Fibroblast of skin of back (primary cell): ENCODE measurements around the gene TMEM125. TPM values are rescaled to one million over a fixed set of nuclear protein-coding genes. Genes with fewer than 3 reads are reported as not detected.
A peak's percentile ranks its signal among the peaks of the same experiment; 100 is the strongest.

Experiments
- DNase-seq: peaks from one replicate; pipeline ENCODE4 v3.0.0-alpha.2; 2013
- polyA plus RNA-seq, 2 experiments: library from polyadenylated mRNA; unstranded; fragments of 120-200 nt; gene quantifications; one replicate each; pipeline ENCODE4 v1.2.1, GENCODE V29; 2013; ENCODE audit not compliant: insufficient read length in 2 of 2

Gene TMEM125
- not detected for polyA plus RNA-seq (2013, experiment 1 of 2; ENCODE audit: insufficient read length)
- not detected for polyA plus RNA-seq (2013, experiment 2 of 2; ENCODE audit: insufficient read length)

DNA sequence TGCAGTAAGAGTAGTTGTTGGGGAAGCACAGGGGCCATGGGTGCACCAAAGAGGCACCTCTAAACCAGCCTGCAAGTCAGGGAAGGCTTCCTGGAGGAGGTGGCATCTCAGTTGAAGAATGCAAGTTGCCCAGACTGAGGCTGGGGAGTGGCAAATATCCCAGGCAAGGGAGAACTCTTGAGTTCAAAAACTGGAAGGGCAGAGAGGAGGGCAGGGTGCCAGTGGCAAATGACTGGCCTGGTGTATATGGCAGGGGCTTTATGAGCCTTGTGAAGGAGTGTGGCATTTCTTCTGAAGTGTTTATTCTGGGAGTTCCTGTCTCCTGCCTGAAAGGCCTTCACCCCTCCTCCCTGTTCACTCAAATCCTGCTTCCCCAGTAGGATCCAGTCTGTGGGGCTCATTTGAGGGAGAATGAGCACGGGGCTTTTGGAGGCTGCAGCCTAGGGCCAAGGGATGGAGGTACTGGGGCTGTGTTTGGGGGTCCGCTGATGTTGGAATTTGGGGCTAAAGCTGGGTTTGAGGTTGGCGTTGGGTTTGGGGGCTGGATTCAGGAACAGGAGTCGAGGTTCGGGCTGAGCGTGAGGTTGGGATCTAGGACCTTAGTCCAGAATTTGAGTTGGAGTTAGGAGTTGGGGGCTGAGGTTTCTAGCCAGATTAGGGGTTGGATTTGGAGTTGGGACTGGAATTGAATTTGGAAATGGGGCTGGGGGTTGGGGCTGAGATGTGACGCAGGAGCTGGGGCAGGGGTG is at the start of gene TMEM125:
TSS of gene TMEM125 (plus strand) at position 357 of the 749 bp plus-strand sequence. CDS start 2,740 bp downstream, outside the sequence.
- no peak for DNase-seq

DNA sequence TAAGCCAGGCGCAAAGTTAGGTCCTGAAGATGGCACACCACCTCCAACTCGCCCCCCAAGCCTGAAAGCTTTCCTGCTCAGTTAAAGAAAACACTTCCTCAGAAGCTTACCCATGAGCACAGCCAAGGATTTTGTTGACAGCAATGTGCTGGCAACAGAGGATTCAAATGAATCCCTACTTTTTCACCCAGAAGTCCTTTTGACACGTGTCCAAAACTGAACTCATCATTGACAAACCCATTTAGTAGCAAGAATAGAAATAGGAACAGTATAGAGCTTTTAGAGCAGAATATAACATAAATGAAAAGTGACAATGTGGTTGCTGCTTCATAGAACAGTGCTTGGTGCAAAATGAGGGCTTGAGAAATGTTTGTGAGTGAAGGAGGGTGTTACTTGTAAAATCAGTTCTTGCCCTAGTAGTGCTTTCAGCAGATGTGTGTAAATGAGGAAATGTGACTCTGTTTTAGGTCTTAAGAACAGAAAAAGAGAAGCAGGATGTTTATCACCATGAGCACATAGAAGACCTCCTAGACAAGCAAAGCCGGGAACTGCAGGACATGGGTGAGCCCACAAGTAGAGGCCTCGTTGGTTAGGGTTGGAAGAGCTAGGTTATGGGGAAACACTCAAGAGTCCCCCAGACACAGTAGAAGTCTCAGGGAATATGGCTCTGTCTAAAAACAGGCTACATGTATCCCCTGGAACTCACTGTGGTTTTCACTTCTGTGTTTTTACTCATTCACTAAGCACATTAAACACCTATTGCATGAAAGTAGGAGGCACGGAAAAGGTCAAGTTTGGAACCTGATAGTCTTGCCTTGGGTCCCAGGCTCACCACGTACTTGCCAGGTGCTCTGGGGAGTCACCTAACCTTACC is 48.6 kb upstream of the TMEM125 start:
- no peak for DNase-seq

DNA sequence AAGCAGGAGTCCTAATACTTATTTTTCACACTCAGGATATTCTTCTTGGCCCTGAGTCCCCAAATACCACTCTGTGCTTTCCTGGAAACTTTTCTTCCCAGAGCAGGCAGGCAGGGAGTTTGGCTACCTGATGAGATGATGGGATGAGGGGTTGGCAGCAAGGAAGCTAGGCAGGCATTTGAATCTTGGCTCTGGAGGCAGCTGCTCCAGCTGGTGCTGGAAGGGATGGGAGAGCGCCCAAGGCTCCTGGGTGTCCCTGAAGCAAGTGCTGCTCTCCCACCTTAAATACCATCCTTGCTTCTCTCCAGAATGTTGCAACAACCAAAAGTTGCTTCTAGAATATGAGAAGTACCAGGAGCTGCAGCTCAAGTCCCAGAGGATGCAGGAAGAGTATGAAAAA is 48.0 kb upstream of the TMEM125 start:
- DNase-seq = no peak

DNA sequence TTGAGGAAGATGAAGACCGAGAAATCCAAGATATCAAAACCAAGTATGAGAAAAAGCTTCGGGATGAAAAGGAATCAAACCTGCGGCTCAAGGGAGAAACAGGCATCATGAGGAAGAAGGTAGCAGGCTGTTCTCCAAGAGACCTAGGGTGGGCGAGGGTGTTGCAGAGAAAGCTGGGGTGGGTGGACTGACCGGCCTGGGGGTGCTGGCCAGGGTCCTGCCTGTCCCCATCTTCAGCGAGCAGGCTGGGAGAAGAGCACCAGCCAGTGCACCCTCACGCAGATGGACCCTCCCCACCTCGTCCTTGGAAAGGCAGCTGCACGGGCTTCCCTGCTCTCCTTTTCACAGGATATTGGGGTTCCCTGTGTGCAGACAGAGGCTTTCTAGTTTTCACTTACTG is 46.9 kb upstream of the TMEM125 start:
- DNase-seq = no peak

DNA sequence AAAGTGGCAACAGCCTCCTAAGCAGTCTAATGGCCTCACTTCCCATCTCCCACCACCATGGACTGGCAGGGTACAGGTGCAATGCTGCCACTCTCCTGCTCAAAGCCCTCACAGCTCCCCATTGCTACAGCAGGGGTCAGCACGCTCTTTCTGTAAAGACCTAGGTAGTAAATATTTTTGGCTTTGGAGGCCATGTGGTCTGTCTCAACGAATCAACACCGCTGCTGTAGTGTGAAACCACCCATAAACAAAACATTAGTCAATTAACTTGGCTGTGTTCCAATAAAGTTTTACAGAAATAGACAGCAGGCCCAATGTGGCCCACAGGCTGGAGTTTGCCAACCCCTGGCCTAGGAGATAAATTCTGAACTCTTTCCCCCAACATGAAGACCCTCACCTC is 44.6 kb upstream of the TMEM125 start:
- DNase-seq = no peak

DNA sequence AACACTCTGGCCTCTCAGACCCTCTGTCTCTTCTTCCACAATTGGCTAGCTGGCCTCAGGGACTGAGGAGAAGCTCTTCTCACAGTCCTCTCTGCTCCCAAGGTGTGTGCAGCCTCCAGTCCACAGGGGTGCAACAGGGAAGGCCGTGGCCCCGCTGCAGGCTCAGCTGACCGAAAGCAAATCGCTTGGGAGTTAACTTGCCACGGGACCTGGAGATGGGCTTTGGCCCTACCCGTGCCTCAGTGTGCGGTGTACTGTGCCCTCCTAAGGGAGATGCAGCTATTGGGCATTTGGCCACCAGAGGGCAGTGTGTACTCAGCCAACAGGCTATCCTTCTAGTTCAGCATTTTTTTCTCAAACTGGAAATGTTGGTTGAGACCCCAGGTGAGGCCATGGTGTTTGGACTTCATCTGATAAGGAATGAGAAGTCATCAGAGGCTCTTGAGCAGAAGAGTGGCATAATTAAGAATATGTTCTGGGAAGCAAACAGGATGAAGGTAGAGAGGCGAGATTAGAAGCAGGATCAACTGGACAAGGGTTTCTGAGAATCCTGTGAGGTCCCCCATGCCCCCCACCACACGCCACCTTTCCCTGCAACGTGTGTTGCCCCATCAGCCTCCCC is 42.5 kb upstream of the TMEM125 start:
- DNase-seq = peak; percentile 65

DNA sequence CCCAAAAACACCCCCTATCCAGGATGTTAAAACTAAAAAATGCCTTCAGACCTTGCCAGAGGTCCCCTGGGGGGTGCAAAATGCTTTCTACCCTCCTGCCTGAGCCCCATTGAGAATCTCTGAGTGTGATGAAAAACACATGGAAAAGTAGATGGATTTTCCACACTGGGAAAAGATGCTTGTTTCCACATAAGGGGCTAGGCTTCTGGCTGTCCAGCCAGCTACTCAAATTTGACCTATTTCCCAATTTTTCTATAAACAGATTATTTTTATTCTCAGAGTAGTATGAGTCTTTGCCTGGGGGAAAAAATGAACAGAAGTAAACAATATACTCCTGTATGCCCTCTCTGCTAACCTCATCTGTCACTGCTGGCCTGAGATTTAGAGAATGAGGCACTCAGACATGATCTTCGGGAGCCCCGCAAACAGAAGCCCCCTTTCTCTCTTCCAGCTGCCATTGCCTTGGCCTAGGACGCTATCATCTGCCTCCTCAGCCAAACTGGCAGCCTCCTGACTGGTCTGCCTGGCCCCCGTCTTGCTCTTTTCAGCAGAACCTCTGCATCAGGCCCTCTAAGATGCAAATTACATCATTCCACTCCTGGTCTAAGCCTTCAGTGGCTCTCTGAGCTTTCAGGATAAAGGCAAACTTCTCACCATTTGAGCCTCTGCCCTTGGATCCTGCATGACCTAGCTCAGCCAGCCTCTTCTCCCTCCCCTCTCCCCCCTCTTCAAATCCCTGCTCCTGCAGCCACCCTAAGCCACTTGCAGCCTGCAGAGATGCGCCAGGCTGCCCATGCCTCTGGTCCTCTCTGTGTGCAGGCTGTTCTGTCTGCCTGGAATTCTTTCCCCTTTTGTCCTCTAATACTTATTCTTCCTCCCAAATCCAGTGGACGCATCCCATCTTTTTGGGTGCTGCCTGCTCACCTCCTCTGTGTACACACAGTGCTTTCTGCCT is 39.7 kb upstream of the TMEM125 start:
- DNase-seq = no peak

DNA sequence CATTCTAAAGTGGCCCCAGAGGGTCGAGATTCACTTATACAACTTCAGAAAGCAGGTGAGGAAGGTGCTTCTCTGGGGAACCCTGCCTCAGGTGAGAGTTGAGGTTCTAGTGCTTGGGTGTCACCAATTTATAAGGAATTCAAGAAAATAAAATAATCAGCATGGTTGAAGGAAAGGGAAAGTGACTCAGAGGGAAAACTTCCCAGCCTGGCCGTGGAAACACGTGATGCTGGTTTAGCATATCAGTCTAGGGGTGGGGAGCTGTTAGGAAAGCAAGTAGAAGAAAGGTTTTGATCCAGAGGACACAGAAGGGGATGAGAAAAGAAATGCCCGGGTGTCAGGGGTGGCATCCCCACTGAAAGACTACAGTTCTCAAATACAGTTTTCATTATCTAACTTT is 37.7 kb upstream of the TMEM125 start:
- DNase-seq = peak; percentile 77

DNA sequence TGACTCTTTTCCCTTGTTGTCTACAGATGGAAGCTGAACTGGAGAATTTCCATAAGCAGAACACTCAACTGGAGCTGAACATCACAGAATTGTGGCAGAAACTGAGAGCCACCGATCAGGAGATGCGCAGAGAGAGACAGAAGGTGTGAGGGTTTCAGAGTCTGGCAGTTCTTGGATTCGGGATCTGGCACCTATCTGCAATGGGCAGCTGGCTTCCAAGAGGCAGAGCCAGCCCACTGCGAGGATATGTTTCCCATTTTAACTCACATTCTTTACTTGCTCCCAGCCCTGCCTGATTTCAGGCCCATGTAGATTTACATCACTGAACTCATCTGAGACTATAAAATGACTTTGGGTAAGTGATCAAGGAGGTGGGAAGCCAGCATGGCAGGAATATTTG is 37.3 kb upstream of the TMEM125 start:
- no peak for DNase-seq

DNA sequence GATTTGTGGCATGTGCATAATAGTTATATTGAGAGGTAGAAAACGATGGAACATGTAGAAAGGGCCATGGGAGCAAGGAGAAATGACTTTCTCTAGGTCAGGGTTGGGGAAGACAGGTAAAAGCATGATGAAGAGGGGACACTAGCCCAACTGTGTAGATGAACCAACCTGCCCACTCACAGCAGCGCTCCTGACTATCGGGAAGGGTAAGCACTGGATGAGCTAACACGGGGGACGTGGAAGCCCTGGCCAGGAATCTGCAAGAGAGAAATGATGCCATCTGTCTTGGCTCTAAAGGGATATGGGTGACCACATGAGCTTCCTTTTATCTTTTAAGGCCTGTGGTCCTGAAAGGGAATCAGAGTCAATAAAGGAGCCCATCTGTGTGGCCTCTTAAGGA is 36.2 kb upstream of the TMEM125 start:
- DNase-seq = no peak

DNA sequence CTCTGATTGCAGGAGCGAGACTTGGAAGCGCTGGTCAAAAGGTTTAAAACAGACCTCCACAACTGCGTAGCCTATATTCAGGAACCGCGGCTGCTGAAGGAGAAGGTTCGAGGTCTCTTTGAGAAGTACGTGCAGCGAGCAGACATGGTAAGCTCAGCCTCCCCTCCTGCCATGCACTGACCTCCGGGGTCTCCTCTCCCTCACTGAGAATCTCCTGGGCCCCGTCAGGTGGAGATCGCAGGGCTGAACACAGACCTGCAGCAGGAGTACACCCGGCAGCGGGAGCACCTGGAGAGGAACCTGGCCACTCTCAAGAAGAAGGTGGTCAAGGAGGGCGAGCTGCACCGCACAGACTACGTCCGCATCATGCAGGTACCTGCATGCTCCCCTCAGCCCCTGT is 35.5 kb upstream of the TMEM125 start:
- no peak for DNase-seq

DNA sequence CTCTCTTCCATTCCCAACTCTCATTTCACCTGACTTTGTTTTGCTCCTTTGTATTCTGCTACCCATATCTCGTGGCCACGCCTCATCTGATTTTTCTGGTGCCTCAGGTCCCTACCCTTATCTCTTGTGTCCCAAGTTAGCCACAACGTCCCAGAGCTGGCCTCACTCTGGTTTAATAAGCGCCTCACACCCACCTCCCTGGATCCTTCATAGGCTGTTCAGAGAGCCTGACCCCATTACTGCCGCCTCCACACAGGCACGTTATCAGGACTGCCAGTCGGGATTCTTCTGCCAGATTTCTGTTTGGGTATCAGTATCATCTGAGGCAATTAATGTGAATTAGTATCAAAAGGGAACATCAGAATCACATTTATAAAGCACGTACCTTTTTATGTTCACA is 34.7 kb upstream of the TMEM125 start:
- no peak for DNase-seq

DNA sequence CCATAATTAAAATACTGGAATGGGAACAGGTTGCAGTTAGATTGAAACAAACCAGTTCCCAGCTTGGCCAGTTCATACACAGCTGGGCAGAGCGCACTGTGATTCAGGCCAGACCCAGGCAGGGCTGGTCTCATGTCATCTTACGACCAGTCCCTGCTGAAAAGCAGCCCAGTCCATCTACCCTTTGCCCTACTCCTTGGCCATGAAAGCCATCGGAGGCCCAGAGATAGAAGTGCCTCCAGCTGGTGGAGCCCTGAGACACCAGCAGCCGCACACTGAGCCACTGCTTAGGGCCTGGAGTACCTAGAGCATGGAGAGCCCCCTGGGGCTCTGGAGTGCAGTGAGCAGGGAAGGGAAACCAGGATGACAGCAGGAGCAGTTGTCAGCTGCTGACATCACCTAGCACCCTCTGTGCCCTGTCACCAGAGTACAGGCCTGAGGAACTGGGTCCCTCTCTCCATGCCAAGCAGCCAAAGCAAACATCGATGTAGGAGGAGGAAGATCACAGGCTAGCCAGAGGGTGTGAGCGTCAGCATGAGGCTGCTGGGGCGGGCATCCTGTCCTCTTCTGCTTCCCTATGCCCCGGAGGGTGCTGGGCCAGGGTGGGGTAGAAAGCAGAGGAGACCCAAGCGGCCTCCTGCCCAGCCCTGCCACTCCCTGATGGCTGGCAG is 34.2 kb upstream of the TMEM125 start:
- DNase-seq = no peak

DNA sequence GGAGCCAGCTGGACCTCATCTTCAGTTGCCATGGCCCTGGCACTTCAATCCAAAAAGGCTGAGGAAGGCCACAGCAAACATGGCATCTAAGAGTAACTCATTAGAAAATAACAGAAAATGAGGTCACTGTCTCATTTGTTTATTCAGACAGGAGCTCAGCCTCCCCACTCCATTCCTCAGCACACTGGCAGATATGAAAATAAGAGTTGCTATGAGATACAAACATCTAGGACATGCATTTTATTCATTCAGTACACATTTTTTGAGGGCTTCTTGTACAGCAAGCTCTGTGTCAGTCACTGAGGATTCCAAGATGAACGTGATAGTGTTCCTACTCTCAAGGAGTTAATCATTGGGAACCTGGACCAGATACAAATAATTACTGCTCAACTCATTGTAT is 32.7 kb upstream of the TMEM125 start:
- DNase-seq = peak; percentile 57

DNA sequence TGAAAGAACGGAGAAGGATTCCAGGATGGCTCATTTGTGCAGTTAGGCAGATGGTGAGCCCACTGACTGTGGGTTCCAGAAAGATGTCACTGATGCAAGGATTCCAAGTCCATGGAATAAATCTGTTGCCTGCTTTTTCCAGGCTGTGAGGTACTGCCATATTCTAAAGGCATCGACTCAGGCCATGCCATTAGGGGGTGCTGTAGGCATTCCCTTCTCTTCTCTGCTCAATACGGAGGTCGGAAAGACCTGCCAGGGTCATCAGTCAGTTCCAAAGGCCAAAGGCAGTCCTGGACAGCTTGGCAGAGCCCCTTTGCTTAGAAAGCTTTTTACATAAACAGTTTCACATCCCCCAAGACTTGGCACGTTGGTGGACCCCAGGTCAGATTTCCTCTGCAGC is 31.7 kb upstream of the TMEM125 start:
- peak; percentile 61 for DNase-seq

DNA sequence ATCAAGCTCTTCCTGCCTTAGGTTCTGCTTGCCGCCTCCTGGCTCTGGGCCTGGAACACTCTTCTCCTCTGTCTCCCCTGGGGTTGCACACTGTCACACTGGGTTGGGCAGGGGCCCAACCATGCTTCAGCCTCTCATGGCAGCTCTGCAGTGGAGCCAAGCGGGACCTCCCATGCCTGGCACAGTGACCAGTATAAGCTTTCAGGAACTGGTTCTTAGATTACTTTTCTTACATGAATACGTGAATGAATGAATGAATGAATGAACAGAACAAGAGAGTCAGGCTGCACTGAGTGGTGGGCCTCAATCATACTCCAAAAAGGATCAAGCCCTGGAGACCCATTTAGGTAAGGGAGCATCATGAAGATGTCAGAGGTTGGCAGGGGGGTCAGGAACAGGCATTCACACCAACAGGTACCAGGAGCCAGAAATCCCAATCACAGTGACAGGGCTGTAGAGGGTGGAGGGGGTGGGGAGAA is 30.8 kb upstream of the TMEM125 start:
- DNase-seq = no peak

DNA sequence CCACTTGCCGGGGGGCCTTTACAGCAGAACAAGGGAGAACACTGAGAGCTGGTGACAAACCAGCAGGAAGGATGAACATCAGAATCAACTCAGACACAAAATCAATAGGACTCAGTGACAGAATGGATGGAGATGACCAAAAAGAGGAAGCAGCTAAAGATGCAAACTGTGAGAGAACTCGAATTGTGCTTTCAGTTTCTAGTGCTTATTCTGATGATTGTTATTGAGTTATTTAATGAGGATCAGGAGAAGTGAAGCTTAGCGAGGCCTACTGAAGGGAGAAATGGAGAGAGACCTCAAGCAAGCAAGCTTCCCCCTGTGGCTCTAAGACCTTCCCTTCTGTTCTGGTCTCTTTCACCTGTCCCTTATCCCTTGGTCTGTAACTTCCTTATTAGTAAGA is 30.3 kb upstream of the TMEM125 start:
- DNase-seq = no peak

DNA sequence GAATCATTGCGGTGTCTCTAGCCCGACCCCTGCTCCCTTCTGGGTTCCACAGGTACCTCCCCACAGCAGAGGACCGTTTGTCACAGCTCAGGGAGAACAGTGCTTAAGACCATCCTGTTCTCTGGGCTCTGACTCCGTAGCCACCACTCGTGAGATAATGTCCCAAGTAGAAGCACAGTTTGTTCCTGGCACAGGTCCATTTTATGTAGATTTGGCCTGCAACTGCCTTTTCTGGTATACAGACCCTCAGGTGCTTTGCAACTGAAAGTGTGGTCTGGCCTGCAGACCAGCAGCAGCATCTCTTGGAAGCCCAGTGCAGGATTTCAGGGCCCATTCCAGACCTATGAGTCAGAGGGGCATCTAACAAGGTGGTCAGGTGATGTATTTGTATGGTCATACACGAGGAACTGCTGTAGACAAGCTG is 28.4 kb upstream of the TMEM125 start:
- DNase-seq = peak; percentile 30

DNA sequence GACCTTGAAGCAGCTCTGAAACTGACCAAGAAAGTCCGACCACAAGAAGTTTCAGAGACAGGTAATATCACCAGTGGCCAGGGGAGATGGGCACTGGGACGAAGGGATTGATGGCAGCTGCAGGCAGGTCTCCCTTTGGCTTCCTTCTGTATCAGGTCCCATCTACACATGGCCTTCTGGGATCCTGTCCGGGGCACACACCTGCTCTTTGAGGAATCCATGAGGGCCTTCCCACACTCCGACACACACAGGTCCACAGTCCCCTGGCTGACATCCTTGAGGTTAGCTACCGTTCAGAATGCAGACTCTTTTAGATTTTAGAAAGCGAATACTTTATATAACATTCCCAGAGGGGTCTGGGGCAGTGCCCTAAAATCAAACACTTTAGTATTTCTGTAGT is 26.5 kb upstream of the TMEM125 start:
- DNase-seq = no peak

DNA sequence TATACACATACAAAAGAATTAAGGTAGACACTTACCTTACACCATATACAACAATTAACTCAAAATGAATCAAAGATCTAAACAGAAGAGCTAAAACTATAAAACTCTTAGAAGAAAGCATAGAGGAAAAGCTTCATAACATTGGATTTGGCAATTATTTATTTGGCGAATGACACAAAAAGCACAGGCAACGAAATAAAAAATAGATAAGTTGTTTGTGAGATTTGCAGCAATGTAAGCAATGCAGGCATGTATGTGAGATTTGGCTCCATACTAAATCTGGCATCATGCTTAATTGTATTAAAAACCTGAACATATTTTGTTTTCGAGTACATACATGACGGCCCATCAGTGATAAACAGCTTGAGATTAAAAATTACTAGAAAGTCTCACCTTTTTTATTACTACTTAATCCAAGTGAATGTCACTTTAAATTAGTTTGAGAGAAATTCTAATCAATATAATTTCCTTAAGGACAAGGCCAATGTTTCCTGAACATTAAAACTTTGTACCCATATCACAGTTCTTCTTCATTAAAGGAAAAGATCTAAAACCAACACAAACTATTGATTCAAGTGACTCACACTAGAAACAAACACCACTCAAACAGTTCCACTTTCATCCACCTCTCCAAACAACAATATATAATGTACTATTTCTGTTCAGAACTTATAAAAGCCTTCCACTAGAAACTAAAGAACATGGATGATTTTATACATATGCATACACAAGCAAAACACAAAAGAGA is 23.1 kb upstream of the TMEM125 start:
- DNase-seq = no peak
